NCI-H69 (cell line): ENCODE measurements around the gene DLGAP5.
A peak's percentile ranks its signal among the peaks of the same experiment; 100 is the strongest.

Source experiments
- DNase-seq: peaks from one replicate; lab custom pipeline; 2025; lab: John Stamatoyannopoulos, UW

Gene DLGAP5

DNA sequence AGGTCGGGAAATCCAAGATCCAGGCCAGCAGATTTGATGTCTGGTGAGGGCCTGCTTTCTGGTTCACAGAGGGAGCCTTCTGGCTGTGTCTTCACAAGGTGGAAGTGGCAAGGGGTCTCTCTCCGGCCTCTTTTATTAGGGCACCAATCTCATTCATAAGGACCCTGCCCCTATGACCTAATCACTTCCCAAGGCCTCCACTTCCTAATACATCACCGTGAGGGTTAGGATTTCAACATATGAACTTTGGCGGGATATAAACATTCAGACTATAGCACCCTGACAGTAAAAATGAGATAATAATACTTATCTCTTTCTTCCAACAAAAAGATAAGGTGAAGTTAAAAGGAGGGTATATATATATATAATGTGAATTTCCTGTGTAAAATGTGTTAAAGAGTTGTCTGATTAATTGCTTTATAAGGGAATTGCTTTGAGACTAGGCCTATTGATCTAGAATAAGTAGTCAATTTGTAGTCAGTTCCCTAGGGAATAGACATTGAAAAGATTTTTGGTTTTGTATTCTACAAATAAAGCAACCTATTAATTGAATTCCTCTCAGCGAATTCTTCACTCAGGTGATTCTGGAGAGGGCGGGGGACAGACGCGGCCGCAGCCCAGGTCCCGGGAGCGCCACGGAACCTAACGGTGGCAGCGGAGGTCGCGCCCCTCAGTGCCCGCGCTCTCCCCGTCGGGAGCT is 62.8 kb downstream of the DLGAP5 start:
- no peak for DNase-seq

GRCh38 chr14:55127460-55127951 is 63.9 kb downstream of the DLGAP5 start:
- DNase-seq = no peak

GRCh38 chr14:55126932-55127459 is 64.4 kb downstream of the DLGAP5 start:
- DNase-seq = no peak

GRCh38 chr14:55126034-55126433 is 65.4 kb downstream of the DLGAP5 start:
- no peak for DNase-seq

GRCh38 chr14:55125403-55125802 is 66.0 kb downstream of the DLGAP5 start:
- DNase-seq = peak; percentile 33

DNA sequence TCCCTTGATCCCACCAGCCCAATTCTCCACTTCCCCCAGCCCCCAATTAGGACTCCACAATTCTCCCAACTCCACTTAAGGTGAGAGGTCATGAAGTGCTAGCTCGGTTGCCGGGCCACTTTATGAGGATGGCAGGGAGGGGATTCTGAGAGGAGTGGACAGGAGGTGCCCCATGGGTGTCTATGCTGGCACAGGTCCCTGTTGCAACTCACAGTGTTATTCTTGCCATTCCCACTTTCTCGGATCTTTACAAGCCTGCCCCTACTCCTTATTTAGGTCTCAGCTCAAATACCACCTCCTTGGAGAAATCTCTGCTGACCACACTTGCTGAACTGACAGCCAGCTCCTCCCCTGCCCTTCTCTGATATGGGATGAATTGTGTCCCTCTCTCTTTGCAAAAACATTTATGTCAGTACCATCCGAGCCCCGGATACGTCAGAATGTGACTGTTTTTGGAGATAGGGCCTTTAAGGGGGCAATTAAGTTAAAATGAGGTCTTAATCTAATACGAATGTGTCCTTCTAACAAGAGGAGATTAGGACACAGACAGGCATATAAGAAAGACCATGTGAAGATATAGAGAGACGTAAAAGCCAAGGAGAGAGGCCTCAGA is 66.5 kb downstream of the DLGAP5 start:
- DNase-seq = no peak

GRCh38 chr14:55123852-55124639 is 67.3 kb downstream of the DLGAP5 start:
- DNase-seq = no peak

GRCh38 chr14:55123101-55123500 is 68.3 kb downstream of the DLGAP5 start:
- DNase-seq = no peak

DNA sequence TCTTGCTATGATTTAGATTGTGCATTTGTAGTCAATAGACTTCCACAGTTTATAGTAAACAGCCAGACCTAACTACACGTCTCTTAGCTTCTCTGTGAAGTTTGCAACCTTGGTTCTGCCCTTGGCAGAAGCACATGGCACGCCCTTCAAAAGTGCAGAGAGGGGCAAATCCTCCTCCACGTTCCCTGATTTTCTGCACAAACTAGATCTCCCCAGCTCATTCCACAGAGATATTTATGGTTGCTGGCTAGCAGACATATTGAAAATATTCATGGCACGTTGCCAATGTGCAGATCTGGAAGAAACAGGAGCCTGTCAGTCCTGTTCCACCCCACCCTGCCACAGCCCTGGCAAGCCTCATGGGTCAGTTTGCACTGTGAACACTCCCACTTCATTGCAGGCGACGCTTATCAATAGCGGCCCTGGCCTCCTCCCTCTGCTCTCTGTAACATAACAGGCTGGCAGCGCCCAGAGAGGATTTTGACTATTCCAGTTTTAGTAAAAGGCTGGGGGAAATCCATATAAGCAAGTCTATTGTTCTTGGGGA is 68.9 kb downstream of the DLGAP5 start:
- DNase-seq = peak; percentile 42

DNA sequence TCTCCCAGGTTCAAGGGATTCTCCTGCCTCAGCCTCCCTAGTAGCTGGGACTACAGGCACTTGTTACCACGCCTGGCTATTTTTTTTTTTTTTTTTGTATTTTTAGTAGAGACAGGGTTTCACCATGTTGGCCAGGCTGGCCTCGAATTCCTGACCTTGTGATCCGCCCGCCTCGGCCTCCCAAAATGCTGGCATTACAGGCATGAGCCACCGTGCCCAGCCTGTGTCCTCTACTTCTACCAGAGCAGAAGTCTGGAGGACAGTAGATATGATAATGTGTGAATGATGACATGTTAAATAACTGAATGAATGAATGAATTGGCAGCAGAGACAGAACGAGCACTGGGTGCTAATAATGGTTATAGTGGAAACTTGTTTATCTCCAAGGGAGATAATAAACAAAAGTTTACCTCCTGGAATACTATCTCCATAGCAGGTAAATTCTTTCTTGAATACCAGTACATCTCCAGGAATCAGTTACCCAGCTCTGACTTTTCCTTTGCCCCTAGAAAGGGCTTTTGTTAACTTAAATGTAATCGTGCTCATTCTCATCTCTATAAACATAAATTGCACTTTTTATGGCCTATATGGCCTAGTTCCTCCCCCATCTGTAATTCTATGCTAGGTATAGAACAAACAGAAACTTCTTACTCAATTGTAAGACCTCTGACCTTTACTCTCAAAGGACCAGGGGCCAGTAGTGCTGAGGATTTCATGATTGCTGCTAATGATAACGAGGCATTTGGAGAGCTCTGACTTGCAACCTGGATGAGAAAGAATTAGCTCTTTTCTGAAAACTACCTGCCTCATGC is 69.6 kb downstream of the DLGAP5 start:
- DNase-seq = no peak

DNA sequence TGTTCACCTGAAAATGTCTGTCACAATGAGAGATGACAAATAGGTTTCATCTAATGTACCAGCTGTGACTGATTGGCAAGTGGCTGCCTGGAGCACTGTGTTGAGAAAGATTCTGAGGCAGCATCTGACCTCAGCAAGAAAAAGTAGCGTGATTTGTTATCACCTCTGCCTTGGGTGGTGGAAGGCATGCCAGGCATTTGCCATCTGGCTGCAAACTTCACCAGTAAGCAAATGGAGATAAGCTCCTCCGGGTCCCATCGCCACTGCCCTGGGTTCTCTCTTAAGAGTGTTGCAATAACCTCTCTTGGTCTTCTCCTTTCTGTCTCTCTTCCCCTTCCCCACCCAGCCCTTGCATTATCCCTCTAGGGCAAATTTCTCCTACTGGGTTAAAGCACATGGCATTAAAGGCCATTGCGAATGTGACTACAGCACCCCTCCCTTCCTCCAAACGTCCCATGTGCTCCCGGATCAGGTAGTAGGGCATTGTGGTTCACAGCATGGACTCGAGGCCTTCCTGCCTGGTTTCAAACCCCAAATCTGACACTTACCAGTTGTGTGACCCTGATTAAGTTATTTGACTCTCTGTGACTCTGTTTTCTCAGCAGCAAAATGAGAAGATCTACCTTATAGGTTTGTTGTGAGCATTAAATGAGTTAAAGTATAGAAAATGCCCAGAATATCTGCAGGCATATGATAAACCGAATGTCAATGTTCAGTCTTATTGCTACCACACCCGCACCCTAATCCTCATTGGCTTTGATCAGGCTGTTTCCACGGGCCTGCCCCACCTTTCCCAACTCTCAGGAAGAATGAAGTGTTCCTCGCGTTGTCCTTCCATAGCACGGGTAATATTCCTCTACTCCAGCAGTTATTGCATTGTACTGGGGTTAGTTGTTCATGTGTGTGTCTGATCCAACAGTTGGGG is 70.6 kb downstream of the DLGAP5 start:
- no peak for DNase-seq

DNA sequence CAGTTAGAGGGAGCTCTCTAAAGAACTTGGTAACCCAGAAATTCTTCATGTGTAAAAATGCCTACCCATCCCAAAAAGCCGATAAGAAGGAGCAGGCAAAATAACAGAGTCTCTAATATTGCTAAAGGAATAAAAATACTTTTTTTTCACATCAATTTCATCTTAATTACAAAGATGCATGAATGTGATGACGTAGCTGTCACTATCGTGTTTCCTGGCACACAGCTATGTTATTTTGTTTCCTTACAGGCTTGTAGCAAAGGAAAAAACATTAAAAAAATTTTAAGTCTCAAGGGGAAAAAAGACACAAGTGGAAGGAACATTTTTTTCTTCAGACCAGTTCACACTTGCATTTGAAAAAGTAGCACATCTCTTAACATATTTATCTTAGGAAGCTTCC is 72.6 kb downstream of the DLGAP5 start:
- no peak for DNase-seq

GRCh38 chr14:55117803-55118441 is 73.5 kb downstream of the DLGAP5 start:
- DNase-seq = no peak

DNA sequence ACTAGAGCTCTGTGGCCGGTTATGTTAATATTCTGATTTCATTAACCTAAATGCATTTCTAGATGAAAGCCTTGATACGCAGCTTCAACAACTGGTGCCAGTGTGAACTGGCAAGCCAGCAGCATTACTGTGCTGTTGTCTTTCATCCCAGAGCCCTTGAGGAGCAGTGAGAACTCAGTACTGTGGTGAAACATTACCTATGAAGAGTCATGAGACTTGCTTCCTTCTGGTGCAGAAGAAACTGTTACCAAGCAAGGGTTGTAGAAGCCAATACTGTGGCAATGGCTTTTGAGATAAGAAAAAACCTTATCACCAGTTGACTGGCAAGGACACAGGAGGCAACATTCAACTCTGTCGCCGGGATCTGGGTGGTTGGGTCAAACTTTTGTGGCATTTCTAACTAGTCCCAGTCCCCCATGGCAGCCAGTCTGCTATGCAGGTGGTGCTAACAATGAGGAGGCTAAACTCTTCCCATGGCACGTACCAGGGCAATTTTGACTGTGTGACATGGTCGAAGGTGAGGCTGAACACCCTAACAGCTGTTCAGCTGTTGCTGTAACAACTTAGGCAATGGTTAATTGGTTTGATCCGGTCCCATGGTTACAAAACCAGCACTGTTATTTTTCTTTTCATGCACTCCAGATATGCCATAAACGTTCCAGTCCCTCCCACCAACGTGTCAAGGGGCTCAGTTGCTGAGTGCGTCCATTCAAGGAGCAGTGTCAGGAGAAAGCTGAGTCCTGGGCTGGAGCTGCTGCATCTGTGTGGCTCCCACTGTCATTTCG is 74.9 kb downstream of the DLGAP5 start:
- peak; percentile 35 for DNase-seq

DNA sequence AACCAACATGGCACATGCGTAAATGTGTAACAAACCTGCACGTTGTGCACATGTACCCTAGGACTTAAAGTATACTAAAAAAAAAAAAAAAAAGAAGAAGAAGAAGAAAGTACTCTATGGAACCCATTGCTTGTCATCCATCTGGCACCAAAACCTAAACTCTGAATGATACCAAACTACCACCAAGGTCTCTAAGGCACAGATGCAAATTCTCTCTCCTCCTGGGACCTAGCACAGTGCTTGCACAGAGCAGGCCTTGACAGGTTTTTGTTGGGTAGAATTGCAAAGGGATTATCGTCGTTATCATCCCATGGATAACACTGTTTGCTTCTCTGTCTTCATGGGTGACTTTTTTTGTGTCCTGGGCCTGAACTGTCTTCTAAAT is 75.5 kb downstream of the DLGAP5 start:
- no peak for DNase-seq

DNA sequence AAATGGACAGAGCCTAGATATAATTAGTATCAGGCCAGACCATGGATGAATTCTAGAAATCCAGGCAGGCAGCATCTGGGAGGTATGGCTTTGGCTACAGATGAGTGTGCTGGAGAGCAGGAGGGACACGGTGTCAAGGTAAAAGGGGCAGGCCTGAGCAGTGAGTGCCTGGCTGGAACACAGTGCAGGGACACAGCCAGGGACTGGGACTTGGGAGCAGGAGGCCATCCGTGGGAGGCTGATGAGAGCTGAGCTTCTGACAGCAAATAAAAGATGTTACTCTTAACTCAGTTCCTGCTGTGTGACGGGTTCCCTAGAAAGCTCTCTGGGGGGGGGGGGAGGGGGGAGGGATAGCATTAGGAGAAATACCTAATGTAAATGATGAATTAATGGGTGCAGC is 75.9 kb downstream of the DLGAP5 start:
- DNase-seq = no peak

DNA sequence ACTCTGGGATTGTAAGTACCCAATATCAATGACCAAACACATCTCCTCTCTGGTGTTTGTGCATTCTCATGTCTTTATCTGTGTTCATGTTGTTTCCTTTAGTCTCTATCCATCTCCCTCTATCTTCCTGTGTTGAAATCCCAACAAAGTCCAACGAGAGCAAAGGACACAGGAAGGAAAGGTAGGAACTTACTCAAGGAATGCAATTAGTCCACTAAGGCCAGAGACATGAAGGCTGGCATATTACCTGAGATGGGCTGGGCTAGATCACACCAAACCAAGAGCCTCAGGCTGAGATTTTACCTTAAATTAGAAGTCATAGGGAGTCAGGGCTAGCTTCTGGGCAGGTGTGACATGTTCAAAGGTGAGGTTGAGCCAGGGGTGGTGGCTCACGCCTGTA is 76.7 kb downstream of the DLGAP5 start:
- DNase-seq = no peak

DNA sequence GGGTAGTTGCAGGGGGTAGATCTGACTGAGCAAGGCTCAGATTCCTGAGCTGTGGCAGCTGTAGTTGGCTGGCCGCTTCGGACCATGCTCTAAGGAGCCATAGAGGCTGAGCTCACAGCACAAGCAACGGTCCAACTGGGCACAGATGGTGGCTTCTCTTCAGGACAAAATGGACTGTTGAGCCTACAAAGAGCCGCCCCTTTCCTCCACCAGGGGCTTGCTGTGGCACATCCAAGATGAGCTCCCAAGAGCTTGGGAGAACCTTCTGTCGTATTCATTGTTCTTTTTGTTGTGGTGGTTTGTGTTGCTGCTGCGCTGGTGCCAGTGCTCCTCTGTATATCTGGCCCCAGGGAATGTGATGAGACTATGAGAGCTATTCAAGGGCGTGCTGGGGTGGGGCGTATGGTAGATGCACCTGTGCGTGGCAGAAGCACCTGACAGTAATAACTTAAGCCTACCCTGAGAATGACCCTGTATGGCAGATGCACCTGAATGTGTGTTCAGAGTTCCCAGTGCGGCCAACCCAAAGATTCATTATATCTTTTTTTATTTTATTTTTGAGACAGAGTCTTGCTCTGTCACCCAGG is 80.2 kb downstream of the DLGAP5 start:
- DNase-seq = peak; percentile 17

GRCh38 chr14:55109836-55110235 is 81.5 kb downstream of the DLGAP5 start:
- DNase-seq = no peak
